ENCODE data around the gene ANKRD29.
"Not testable (repeated sequence)": the region's sequence is repeated elsewhere in the genome, so short reads cannot be mapped to it uniquely, and the experiment has no call there.

The ANKRD29 gene

GRCh38 chr18:23560186-23560585 lies 102.5 kb downstream of the ANKRD29 start:
- TF ChIP-seq CTCF (IDR thresholded peaks at IDR 0.05; ENCODE audit: insufficient read depth, low read length) (no peak), POLR2AphosphoS5 (IDR thresholded peaks at IDR 0.05; ENCODE audit: low read depth) (no peak), SPI1 (IDR thresholded peaks at IDR 0.05; ENCODE audit: borderline replicate concordance, low read depth) (no peak), GABPA (IDR thresholded peaks at IDR 0.05; ENCODE audit: low read depth) (no peak), REST (IDR thresholded peaks at IDR 0.05; ENCODE audit: insufficient replicate concordance, low read depth) (no peak)
- Histone ChIP-seq H3K27me3 (ENCODE audit: insufficient read depth, poor library complexity, severe bottlenecking) (no peaks in the 10 kb centered on the region), H3K4me3 (replicated peaks; ENCODE audit: insufficient read depth, low read length) (no peak overlapping the region), H3K27ac (replicated peaks) (no peak overlapping the region)
- no peak for DNase-seq (ENCODE audit: low read depth in 1 of 2, low spot score in 1 of 2)

- not testable (repeated sequence) for DNase-seq (ENCODE audit: low read depth in 1 of 2, low spot score in 1 of 2); H3K27me3 ChIP-seq (ENCODE audit: insufficient read depth, poor library complexity, severe bottlenecking); H3K4me3 ChIP-seq (replicated peaks; ENCODE audit: insufficient read depth, low read length); H3K27ac ChIP-seq (replicated peaks)
Observed at GRCh38 chr18:23557511-23557910, 105.2 kb downstream of the ANKRD29 start.

- TF ChIP-seq SPI1 (IDR thresholded peaks at IDR 0.05; ENCODE audit: borderline replicate concordance, low read depth) (no peak), POLR2AphosphoS5 (IDR thresholded peaks at IDR 0.05; ENCODE audit: low read depth) (no peak), CTCF (IDR thresholded peaks at IDR 0.05; ENCODE audit: insufficient read depth, low read length) (no peak), REST (IDR thresholded peaks at IDR 0.05; ENCODE audit: insufficient replicate concordance, low read depth) (no peak), GABPA (IDR thresholded peaks at IDR 0.05; ENCODE audit: low read depth) (no peak)
- Histone ChIP-seq H3K27me3 (ENCODE audit: insufficient read depth, poor library complexity, severe bottlenecking) (no peaks in the 10 kb centered on the region), H3K4me3 (replicated peaks; ENCODE audit: insufficient read depth, low read length) (no peak overlapping the region), H3K27ac (replicated peaks) (no peak overlapping the region)
- no peak for DNase-seq (ENCODE audit: low read depth in 1 of 2, low spot score in 1 of 2)
Observed at GRCh38 chr18:23556145-23556780, 106.4 kb downstream of the ANKRD29 start.

- Histone ChIP-seq H3K27ac (replicated peaks) (no peak overlapping the region), H3K4me3 (replicated peaks; ENCODE audit: insufficient read depth, low read length) (no peak overlapping the region), H3K27me3 (ENCODE audit: insufficient read depth, poor library complexity, severe bottlenecking) (no peaks in the 10 kb centered on the region)
- no peak for DNase-seq (ENCODE audit: low read depth in 1 of 2, low spot score in 1 of 2)
- TF ChIP-seq GABPA (IDR thresholded peaks at IDR 0.05; ENCODE audit: low read depth) (no peak), CTCF (IDR thresholded peaks at IDR 0.05; ENCODE audit: insufficient read depth, low read length) (no peak), POLR2AphosphoS5 (IDR thresholded peaks at IDR 0.05; ENCODE audit: low read depth) (no peak), SPI1 (IDR thresholded peaks at IDR 0.05; ENCODE audit: borderline replicate concordance, low read depth) (no peak), REST (IDR thresholded peaks at IDR 0.05; ENCODE audit: insufficient replicate concordance, low read depth) (no peak)
Observed at GRCh38 chr18:23553887-23554286, 108.8 kb downstream of the ANKRD29 start.

Data from HL-60 (cell line).